ENCODE results near the gene METTL21C.

DNA sequence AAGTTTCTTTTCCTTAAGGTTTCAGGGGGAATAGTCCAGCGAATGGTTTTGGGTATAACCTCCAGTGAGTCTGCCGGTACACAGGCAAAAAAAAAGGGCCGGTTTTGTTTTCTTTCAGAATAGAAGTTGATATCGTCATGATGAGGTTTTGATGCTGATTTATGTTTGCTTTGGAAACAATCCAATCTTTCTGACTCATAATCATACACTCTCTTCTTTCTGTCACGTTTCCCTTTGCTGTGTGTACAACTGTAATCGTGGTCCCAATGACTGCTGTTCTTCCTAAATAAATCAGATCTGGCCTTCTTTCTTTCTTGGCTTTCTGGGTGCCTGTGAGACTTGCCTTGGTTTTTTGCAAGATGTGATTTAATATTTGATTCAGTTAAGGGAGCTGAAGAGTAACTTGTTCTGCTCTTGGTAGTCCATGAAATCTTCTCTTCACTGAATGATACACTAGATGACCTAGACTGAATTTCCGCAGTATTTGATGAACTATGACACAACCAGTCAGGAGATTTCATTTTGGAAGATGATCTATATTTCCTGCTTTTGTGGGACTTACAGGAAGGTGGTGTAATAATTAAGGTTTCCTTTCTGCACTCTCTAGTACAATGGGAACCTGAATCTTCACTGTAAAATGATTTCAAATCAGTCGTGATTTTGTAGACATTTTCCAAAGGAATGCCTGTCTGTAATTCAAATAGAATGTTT, 34.9 kb upstream of the METTL21C start:
- TF ChIP-seq FOXM1 (IDR thresholded peaks at IDR 0.05; ENCODE audit: borderline replicate concordance, low read depth) (no peak), YY1 (IDR thresholded peaks at IDR 0.05; ENCODE audit: low read depth) (no peak), CREB1 (IDR thresholded peaks at IDR 0.05; ENCODE audit: low read depth) (no peak), TAF1 (IDR thresholded peaks at IDR 0.05; ENCODE audit: low read depth) (no peak), TEAD4 (IDR thresholded peaks at IDR 0.05) (no peak), NFIC (IDR thresholded peaks at IDR 0.05) (no peak), CEBPB (IDR thresholded peaks at IDR 0.05) (no peak), RAD21 (IDR thresholded peaks at IDR 0.05; ENCODE audit: low read depth) (no peak), USF1 (IDR thresholded peaks at IDR 0.05) (no peak), ZBTB7A (IDR thresholded peaks at IDR 0.05; ENCODE audit: low read depth) (no peak), TCF12 (IDR thresholded peaks at IDR 0.05; ENCODE audit: low read depth) (no peak), EGR1 (IDR thresholded peaks at IDR 0.05) (no peak)
- TF ChIP-seq, protein P1, sequence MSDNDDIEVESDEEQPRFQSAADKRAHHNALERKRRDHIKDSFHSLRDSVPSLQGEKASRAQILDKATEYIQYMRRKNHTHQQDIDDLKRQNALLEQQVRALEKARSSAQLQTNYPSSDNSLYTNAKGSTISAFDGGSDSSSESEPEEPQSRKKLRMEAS (IDR thresholded peaks at IDR 0.05), result no peak
- TF ChIP-seq, protein P2, sequence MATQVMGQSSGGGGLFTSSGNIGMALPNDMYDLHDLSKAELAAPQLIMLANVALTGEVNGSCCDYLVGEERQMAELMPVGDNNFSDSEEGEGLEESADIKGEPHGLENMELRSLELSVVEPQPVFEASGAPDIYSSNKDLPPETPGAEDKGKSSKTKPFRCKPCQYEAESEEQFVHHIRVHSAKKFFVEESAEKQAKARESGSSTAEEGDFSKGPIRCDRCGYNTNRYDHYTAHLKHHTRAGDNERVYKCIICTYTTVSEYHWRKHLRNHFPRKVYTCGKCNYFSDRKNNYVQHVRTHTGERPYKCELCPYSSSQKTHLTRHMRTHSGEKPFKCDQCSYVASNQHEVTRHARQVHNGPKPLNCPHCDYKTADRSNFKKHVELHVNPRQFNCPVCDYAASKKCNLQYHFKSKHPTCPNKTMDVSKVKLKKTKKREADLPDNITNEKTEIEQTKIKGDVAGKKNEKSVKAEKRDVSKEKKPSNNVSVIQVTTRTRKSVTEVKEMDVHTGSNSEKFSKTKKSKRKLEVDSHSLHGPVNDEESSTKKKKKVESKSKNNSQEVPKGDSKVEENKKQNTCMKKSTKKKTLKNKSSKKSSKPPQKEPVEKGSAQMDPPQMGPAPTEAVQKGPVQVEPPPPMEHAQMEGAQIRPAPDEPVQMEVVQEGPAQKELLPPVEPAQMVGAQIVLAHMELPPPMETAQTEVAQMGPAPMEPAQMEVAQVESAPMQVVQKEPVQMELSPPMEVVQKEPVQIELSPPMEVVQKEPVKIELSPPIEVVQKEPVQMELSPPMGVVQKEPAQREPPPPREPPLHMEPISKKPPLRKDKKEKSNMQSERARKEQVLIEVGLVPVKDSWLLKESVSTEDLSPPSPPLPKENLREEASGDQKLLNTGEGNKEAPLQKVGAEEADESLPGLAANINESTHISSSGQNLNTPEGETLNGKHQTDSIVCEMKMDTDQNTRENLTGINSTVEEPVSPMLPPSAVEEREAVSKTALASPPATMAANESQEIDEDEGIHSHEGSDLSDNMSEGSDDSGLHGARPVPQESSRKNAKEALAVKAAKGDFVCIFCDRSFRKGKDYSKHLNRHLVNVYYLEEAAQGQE (IDR thresholded peaks at IDR 0.05; ENCODE audit: low read depth), result no peak
